HEK293T (cell line): ENCODE measurements around the gene L2HGDH.

ENCODE experiments used
- CTCF ChIA-PET: fragments of 350-600 bp; formaldehyde crosslinking; extraction: SDS; loops from one replicate; lab custom pipeline; 2021; ENCODE audit warnings: antibody characterized with exemption, inconsistent platforms; lab: Yijun Ruan, JAX
- POLR2A ChIA-PET: fragments of 350-600 bp; formaldehyde crosslinking; extraction: SDS; loops from one replicate; lab custom pipeline; 2020; ENCODE audit warnings: antibody characterized with exemption, inconsistent platforms; lab: Yijun Ruan, JAX
- DNase-seq: peaks from one replicate; pipeline ENCODE4 v3.0.0; 2012; ENCODE audit warnings: mixed read lengths; ENCODE audit errors: extremely low spot score
- ARNT ChIP-seq: fragments of 450-650 bp; IDR thresholded peaks from 2 replicates; pipeline ENCODE4 v1.6.1; 2017; ENCODE audit warnings: mild to moderate bottlenecking
- BHLHE40 ChIP-seq: fragments of 450-650 bp; IDR thresholded peaks from 2 replicates; pipeline ENCODE4 v1.6.1; 2016; ENCODE audit warnings: mild to moderate bottlenecking, moderate library complexity, borderline replicate concordance
- CTBP1 ChIP-seq: fragments of 450-650 bp; IDR thresholded peaks from 2 replicates; pipeline ENCODE4 v1.6.1; 2016; ENCODE audit warnings: borderline replicate concordance
- ELF4 ChIP-seq: fragments of 450-650 bp; IDR thresholded peaks from 2 replicates; pipeline ENCODE4 v1.6.1; 2017; ENCODE audit warnings: antibody characterized with exemption
- FOXA1 ChIP-seq: fragments of 450-650 bp; IDR thresholded peaks from 2 replicates; pipeline ENCODE4 v1.6.1; 2016; ENCODE audit warnings: mild to moderate bottlenecking
- FOXK2 ChIP-seq: fragments of 450-650 bp; IDR thresholded peaks from 2 replicates; pipeline ENCODE4 v1.6.1; 2016; ENCODE audit warnings: mild to moderate bottlenecking
- FOXM1 ChIP-seq: fragments of 450-650 bp; IDR thresholded peaks from 2 replicates; pipeline ENCODE4 v1.6.1; 2017; ENCODE audit warnings: mild to moderate bottlenecking, borderline replicate concordance
- HDGF ChIP-seq: fragments of 450-650 bp; IDR thresholded peaks from 2 replicates; pipeline ENCODE4 v1.6.1; 2017; ENCODE audit warnings: antibody characterized with exemption, borderline replicate concordance
- L3MBTL2 ChIP-seq: fragments of 450-650 bp; conservative IDR thresholded peaks from 2 replicates; pipeline ENCODE4 v1.6.1; 2016; ENCODE audit warnings: mild to moderate bottlenecking
- LEF1 ChIP-seq: fragments of 450-650 bp; IDR thresholded peaks from 2 replicates; pipeline ENCODE4 v1.6.1; 2017; ENCODE audit warnings: mild to moderate bottlenecking, borderline replicate concordance
- NFRKB ChIP-seq: fragments of 450-650 bp; IDR thresholded peaks from 2 replicates; pipeline ENCODE4 v1.6.1; 2016; ENCODE audit warnings: mild to moderate bottlenecking, moderate library complexity
- SP1 ChIP-seq: fragments of 450-650 bp; IDR thresholded peaks from 2 replicates; pipeline ENCODE4 v1.6.1; 2017
- SUZ12 ChIP-seq: fragments of 450-650 bp; IDR thresholded peaks from 2 replicates; pipeline ENCODE4 v1.6.1; 2016; ENCODE audit warnings: mild to moderate bottlenecking
- TARDBP ChIP-seq: fragments of 450-650 bp; IDR thresholded peaks from 2 replicates; pipeline ENCODE4 v1.6.1; 2016
- ZNF384 ChIP-seq: fragments of 450-650 bp; IDR thresholded peaks from 2 replicates; pipeline ENCODE4 v1.6.1; 2016
- TF ChIP-seq, protein P1 (sequence below): fragments of 450-650 bp; IDR thresholded peaks from 2 replicates; pipeline ENCODE4 v1.6.1; 2016

The L2HGDH gene

GRCh38 chr14:50247245-50247644 lies 64.8 kb downstream of the L2HGDH start:
- CTCF ChIA-PET, result no interaction called here
- no peak for TF ChIP-seq HDGF
- TF ChIP-seq L3MBTL2, result no peak
- TF ChIP-seq ARNT, result no peak
- TF ChIP-seq FOXM1, result no peak
- TF ChIP-seq ELF4, result no peak
- POLR2A ChIA-PET, result no interaction called here
- no peak for DNase-seq

DNA sequence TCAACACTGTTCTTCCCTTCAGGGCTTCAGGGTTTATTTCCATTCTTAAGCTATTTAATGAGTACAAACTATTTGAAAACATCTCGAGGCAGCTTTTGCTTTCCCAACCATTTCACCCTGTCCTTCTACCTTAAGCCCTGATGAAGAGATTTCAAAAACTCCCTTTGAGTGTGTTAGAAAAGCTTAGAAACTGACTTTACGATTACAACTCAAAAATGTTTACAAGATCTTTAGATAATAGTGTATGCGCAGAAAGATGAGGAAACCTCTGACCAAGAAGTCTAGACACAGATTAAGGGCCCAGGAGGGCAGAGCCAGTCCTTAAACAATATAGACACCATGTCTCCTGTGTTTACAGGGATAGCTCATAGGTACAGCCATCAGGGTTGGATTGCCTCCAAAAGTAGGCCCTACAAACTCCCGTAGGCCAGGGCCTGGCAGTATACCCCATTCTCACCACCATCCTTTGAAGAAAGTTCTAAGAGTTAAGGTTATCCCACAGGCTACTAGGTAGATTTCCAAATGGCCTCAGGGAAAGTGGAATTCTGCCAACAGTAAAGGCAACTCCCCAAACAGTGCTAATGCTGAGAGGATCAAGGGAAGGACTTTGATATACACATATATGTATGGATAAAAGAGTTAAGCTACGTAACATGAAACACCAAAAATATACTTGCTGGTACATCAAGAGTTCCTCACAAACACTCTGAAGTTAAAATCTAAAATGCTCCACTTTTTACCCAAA lies 69.3 kb downstream of the L2HGDH start:
- DNase-seq, result no peak
- ChIA-PET CTCF (interaction anchor here (0.5 to 0.7 kb wide), 3 partner anchors 50 to 255 kb away, joined by 3 read pairs; no protein-coding TSS in a partner anchor), POLR2A (no interaction called here)
- TF ChIP-seq FOXA1, result no peak
- TF ChIP-seq NFRKB, result no peak
- TF ChIP-seq CTBP1, result no peak
- no peak for TF ChIP-seq LEF1
- TF ChIP-seq BHLHE40, result no peak
- TF ChIP-seq FOXK2, result no peak
- no peak for TF ChIP-seq HDGF
- no peak for TF ChIP-seq SP1
- TF ChIP-seq ARNT, result no peak
- TF ChIP-seq TARDBP, result no peak
- no peak for TF ChIP-seq SUZ12
- no peak for TF ChIP-seq L3MBTL2
- TF ChIP-seq FOXM1, result no peak
- TF ChIP-seq, protein P1, sequence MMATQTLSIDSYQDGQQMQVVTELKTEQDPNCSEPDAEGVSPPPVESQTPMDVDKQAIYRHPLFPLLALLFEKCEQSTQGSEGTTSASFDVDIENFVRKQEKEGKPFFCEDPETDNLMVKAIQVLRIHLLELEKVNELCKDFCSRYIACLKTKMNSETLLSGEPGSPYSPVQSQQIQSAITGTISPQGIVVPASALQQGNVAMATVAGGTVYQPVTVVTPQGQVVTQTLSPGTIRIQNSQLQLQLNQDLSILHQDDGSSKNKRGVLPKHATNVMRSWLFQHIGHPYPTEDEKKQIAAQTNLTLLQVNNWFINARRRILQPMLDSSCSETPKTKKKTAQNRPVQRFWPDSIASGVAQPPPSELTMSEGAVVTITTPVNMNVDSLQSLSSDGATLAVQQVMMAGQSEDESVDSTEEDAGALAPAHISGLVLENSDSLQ, result no peak
- no peak for TF ChIP-seq ZNF384
- TF ChIP-seq ELF4, result no peak

DNA sequence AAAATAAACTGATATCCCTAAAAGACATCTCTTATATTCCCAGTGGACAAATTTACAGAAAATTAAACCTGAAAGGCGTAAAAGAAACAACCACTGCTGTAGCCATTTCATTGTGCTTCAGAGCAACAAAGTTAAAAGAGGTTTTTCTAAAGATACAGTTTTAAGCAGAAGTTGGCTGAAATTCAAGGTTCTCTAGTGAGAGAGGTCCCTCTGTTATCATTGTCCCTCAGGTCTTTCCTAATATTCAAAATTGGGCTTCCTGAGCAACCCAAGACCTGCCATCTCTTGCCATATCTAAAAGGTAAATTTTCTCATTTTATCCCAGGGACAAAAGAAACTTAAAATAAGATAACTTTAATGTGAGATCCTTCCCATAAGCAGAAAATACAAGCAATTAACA lies 69.9 kb downstream of the L2HGDH start:
- CTCF ChIA-PET, result interaction anchor here (0.6 to 0.7 kb wide), 2 partner anchors 125 to 255 kb away, joined by 3 read pairs; no protein-coding TSS in a partner anchor
- TF ChIP-seq, protein P1, result no peak
- TF ChIP-seq ELF4 (no peak), SUZ12 (no peak), LEF1 (no peak), NFRKB (no peak), FOXK2 (no peak), CTBP1 (no peak), ARNT (no peak), HDGF (no peak), TARDBP (no peak), L3MBTL2 (no peak), SP1 (no peak), FOXM1 (no peak), ZNF384 (no peak)
- DNase-seq, result no peak
- POLR2A ChIA-PET, result no interaction called here

DNA sequence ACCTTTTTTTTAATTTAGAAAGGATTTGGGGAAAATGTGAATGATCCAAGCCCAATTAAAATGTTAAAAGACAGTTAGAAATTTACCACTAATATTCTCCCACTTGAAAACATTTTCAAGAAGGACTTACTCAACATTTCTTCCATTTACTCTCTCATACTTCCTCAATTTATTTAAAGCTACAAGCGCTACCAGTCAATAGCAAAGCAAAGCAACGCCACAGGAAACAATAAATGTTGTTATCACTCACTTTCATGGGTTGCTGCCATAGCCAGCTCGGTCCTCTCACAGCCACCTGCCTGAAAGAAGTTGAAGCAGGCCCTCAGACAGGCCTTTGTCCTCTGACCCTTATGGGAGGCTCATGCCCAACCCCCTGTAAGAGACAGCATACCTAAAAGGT lies 74.6 kb downstream of the L2HGDH start:
- ChIA-PET POLR2A (no interaction called here), CTCF (interaction anchor here (0.7 kb wide), 1 partner anchor 477 kb away, joined by 3 read pairs; no protein-coding TSS in a partner anchor)
- TF ChIP-seq, protein P1, result no peak
- no peak for TF ChIP-seq BHLHE40
- TF ChIP-seq L3MBTL2, result no peak
- no peak for TF ChIP-seq SP1
- no peak for TF ChIP-seq FOXM1
- no peak for TF ChIP-seq LEF1
- DNase-seq, result no peak

- ChIA-PET CTCF (no interaction called here), POLR2A (interaction anchor here (2.1 kb wide), 1 partner anchor 78 kb away, joined by 6 read pairs; the partner anchor contains the start of genes DMAC2L and L2HGDH)
- TF ChIP-seq NFRKB (no peak), HDGF (no peak), ZNF384 (peak; percentile 26; the same call in 1 of the 2 replicates), FOXM1 (no peak)
- no peak for DNase-seq
These were observed 78.1 kb downstream of the L2HGDH start for GRCh38 chr14:50233951-50234250.

- DNase-seq, result peak; percentile 12
- POLR2A ChIA-PET, result interaction anchor here (2.1 kb wide), 1 partner anchor 79 kb away, joined by 6 read pairs; the partner anchor contains the start of genes DMAC2L and L2HGDH
- TF ChIP-seq, protein P1, result no peak
- TF ChIP-seq SUZ12, result no peak
- no peak for TF ChIP-seq L3MBTL2
- TF ChIP-seq LEF1, result no peak
- no peak for TF ChIP-seq BHLHE40
- TF ChIP-seq FOXM1, result no peak
- no peak for TF ChIP-seq NFRKB
- TF ChIP-seq ARNT, result no peak
- no peak for TF ChIP-seq ZNF384
- no peak for TF ChIP-seq FOXK2
- TF ChIP-seq CTBP1, result no peak
- TF ChIP-seq ELF4, result no peak
- no peak for TF ChIP-seq SP1
- TF ChIP-seq HDGF, result no peak
- TF ChIP-seq TARDBP, result no peak
- no peak for TF ChIP-seq FOXA1
- CTCF ChIA-PET, result no interaction called here
These were observed 78.7 kb downstream of the L2HGDH start for GRCh38 chr14:50233166-50233950.
